ENCODE results near the gene SOHLH1.

DNA sequence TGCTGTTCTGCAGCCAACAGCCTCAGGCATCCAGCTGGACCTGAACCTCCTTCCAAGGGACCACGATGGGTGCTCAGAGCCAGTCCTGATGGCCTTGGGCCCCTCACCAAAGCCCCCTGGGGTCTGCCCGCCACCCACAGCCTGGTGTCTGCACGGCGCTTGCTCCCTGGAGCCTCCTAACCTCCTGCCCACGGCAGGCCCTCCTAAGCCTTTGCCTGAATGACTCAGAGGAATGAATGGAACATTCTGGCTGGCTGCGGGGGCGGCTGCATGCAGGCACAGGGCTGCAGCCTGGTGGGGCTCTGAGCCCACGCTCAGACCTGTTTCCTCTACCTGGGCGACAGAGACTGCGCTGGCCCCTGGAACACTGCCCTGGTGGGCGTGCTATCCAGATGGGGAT lies 6.9 kb downstream of the SOHLH1 start:
- TF ChIP-seq, protein P1, sequence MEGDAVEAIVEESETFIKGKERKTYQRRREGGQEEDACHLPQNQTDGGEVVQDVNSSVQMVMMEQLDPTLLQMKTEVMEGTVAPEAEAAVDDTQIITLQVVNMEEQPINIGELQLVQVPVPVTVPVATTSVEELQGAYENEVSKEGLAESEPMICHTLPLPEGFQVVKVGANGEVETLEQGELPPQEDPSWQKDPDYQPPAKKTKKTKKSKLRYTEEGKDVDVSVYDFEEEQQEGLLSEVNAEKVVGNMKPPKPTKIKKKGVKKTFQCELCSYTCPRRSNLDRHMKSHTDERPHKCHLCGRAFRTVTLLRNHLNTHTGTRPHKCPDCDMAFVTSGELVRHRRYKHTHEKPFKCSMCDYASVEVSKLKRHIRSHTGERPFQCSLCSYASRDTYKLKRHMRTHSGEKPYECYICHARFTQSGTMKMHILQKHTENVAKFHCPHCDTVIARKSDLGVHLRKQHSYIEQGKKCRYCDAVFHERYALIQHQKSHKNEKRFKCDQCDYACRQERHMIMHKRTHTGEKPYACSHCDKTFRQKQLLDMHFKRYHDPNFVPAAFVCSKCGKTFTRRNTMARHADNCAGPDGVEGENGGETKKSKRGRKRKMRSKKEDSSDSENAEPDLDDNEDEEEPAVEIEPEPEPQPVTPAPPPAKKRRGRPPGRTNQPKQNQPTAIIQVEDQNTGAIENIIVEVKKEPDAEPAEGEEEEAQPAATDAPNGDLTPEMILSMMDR (IDR thresholded peaks at IDR 0.05; ENCODE audit: low read length), result no peak
- TF ChIP-seq EZH2phosphoT487 (IDR thresholded peaks at IDR 0.05; ENCODE audit: low read length) (no peak), EZH2 (optimal IDR thresholded peaks at IDR 0.05; ENCODE audit: low read depth, low read length) (no peak)
